ENCODE results near the gene ACSL5. TPM values are rescaled to one million over a fixed set of nuclear protein-coding genes. Genes with fewer than 3 reads are reported as not detected.

Gene ACSL5
- total and polyA plus RNA-seq, 2 experiments from 2014 or later, result not detected

DNA sequence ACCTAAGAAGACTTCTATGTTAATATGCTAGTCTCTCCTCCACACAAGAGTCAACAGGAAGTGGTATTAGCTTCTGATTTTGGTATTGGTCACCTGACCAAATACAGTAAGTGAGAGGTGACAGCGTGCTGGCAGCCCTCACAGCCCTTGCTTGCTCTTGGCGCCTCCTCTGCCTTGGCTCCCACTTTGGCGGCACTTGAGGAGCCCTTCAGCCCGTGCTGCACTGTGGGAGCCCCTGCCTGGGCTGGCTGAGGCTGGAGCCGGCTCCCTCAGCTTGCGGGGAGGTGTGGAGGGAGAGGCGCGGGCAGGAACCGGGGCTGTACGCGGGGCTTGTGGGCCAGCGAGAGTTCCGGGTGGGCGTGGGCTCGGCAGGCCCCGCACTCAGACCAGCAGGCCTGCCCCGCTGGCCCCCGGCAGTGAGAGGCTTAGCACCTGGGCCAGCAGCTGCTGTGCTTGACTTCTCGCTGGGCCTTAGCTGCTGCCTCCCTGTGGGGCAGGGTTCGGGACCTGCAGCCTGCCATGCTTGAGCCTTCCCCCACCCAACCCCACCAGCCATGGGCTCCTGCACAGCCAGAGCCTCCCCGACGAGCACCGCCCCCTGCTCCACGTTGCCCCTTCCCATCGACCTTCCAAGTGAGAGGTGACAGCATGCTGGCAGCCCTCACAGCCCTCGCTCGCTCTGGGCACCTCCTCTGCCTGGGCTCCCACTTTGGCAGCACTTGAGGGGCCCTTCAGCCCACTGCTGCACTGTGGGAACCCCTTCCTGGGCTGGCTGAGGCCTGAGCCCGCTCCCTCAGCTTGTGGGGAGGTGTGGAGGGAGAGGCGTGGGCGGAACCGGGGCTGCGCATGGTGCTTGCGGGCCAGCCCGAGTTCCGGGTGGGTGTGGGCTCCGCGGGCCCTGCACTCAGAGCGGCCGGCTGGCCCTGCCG, 4.2 kb upstream of the ACSL5 start:
- Mint-ChIP-seq H3K27ac (no peak overlapping the region), H3K4me1 (peaks cover under 1% of the 10 kb centered on the region; the same call in 1 of the 3 replicates), H3K4me3 (no peak overlapping the region), H3K9me3 (peaks cover 14% of the 10 kb centered on the region), H3K36me3 (ENCODE audit: low read depth) (peaks cover 3% of the 10 kb centered on the region; the same call in 1 of the 3 replicates), H3K27me3 (ENCODE audit: insufficient read depth, low read depth, poor library complexity) (no peaks in the 10 kb centered on the region)
- no peak overlapping the region for H3K4me2 ChIP-seq
- TF ChIP-seq POLR2AphosphoS5 (IDR thresholded peaks at IDR 0.05; ENCODE audit: low read depth), result no peak
- no peak for TF ChIP-seq EZH2 (IDR thresholded peaks at IDR 0.05; ENCODE audit: low read depth, unreplicated experiment)
- TF ChIP-seq, protein P1, sequence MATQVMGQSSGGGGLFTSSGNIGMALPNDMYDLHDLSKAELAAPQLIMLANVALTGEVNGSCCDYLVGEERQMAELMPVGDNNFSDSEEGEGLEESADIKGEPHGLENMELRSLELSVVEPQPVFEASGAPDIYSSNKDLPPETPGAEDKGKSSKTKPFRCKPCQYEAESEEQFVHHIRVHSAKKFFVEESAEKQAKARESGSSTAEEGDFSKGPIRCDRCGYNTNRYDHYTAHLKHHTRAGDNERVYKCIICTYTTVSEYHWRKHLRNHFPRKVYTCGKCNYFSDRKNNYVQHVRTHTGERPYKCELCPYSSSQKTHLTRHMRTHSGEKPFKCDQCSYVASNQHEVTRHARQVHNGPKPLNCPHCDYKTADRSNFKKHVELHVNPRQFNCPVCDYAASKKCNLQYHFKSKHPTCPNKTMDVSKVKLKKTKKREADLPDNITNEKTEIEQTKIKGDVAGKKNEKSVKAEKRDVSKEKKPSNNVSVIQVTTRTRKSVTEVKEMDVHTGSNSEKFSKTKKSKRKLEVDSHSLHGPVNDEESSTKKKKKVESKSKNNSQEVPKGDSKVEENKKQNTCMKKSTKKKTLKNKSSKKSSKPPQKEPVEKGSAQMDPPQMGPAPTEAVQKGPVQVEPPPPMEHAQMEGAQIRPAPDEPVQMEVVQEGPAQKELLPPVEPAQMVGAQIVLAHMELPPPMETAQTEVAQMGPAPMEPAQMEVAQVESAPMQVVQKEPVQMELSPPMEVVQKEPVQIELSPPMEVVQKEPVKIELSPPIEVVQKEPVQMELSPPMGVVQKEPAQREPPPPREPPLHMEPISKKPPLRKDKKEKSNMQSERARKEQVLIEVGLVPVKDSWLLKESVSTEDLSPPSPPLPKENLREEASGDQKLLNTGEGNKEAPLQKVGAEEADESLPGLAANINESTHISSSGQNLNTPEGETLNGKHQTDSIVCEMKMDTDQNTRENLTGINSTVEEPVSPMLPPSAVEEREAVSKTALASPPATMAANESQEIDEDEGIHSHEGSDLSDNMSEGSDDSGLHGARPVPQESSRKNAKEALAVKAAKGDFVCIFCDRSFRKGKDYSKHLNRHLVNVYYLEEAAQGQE (IDR thresholded peaks at IDR 0.05; ENCODE audit: unreplicated experiment), result no peak
- no peak for TF ChIP-seq ZNF331 (CRISPR knock-in tag; IDR thresholded peaks at IDR 0.05; ENCODE audit: low read depth)
- H3F3A ChIP-seq (replicated peaks; ENCODE audit: low read depth), result no peaks in the 10 kb centered on the region
- DNase-seq (ENCODE audit: low spot score) (no peak), ATAC-seq (no peak)
- no peaks in the 10 kb centered on the region for H3K4me1 ChIP-seq (ENCODE audit: insufficient read depth)
- no peaks in the 10 kb centered on the region for H3K9me2 ChIP-seq (ENCODE audit: insufficient read depth)
- no peak overlapping the region for H3K27ac ChIP-seq (ENCODE audit: low read depth)
- H3K79me2 ChIP-seq (replicated peaks; ENCODE audit: insufficient read depth), result no peaks in the 10 kb centered on the region
- no peaks in the 10 kb centered on the region for H3K36me3 ChIP-seq (ENCODE audit: insufficient read depth)
- H4K20me1 ChIP-seq (replicated peaks; ENCODE audit: insufficient read depth), result no peaks in the 10 kb centered on the region
- H3K27me3 ChIP-seq (ENCODE audit: insufficient read depth), result no peaks in the 10 kb centered on the region
- H3K4me3 ChIP-seq, result no peak overlapping the region
- no peak overlapping the region for H2AFZ ChIP-seq

DNA sequence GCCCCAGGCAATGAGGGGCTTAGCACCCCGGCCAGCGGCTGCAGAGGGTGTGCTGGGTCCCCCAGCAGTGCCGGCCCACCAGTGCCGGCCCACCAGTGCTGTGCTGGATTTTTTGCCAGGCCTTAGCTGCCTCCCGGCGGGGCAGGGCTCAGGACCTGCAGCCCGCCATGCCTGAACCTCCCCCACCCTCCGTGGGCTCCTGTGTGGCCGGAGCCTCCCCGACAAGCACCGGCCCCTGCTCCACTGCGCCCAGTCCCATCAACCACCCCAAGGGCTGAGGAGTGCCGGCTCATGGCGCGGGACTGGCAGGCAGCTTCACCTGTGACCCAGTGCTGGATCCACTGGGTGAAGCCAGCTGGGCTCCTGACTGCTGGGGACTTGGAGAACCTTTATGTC, 3.5 kb upstream of the ACSL5 start:
- DNase-seq (ENCODE audit: low spot score), result no peak
- Mint-ChIP-seq H3K36me3 (ENCODE audit: low read depth) (peaks cover 3% of the 10 kb centered on the region; the same call in 1 of the 3 replicates), H3K9me3 (peaks cover 14% of the 10 kb centered on the region), H3K4me3 (no peak overlapping the region), H3K27me3 (ENCODE audit: insufficient read depth, low read depth, poor library complexity) (peaks cover 1% of the 10 kb centered on the region), H3K4me1 (peaks cover 7% of the 10 kb centered on the region), H3K27ac (no peak overlapping the region)
- Histone ChIP-seq H3K27me3 (ENCODE audit: insufficient read depth) (no peaks in the 10 kb centered on the region), H3K4me1 (ENCODE audit: insufficient read depth) (no peaks in the 10 kb centered on the region), H2AFZ (no peak overlapping the region), H3K4me2 (no peak overlapping the region), H4K20me1 (replicated peaks; ENCODE audit: insufficient read depth) (no peaks in the 10 kb centered on the region), H3K4me3 (no peak overlapping the region), H3K79me2 (replicated peaks; ENCODE audit: insufficient read depth) (no peaks in the 10 kb centered on the region), H3K27ac (ENCODE audit: low read depth) (no peak overlapping the region), H3K36me3 (ENCODE audit: insufficient read depth) (no peaks in the 10 kb centered on the region), H3K9me2 (ENCODE audit: insufficient read depth) (no peaks in the 10 kb centered on the region), H3F3A (replicated peaks; ENCODE audit: low read depth) (no peaks in the 10 kb centered on the region)
- ATAC-seq, result no peak
- TF ChIP-seq JUNB (IDR thresholded peaks at IDR 0.05; ENCODE audit: unreplicated experiment) (no peak), NANOG (IDR thresholded peaks at IDR 0.05; ENCODE audit: borderline replicate concordance) (no peak), EZH2phosphoT487 (IDR thresholded peaks at IDR 0.05; ENCODE audit: unreplicated experiment) (no peak), CREB1 (CRISPR knock-in tag; IDR thresholded peaks at IDR 0.05; ENCODE audit: low read depth) (no peak), ZNF114 (CRISPR knock-in tag; IDR thresholded peaks at IDR 0.05) (no peak), STAT1 (IDR thresholded peaks at IDR 0.05; ENCODE audit: unreplicated experiment) (no peak), EZH2 (IDR thresholded peaks at IDR 0.05; ENCODE audit: low read depth, unreplicated experiment) (no peak), ZNF331 (CRISPR knock-in tag; IDR thresholded peaks at IDR 0.05; ENCODE audit: low read depth) (no peak), POLR2AphosphoS5 (IDR thresholded peaks at IDR 0.05; ENCODE audit: low read depth) (no peak)
- TF ChIP-seq, protein P2, sequence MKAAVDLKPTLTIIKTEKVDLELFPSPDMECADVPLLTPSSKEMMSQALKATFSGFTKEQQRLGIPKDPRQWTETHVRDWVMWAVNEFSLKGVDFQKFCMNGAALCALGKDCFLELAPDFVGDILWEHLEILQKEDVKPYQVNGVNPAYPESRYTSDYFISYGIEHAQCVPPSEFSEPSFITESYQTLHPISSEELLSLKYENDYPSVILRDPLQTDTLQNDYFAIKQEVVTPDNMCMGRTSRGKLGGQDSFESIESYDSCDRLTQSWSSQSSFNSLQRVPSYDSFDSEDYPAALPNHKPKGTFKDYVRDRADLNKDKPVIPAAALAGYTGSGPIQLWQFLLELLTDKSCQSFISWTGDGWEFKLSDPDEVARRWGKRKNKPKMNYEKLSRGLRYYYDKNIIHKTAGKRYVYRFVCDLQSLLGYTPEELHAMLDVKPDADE (IDR thresholded peaks at IDR 0.05), result no peak
- TF ChIP-seq, protein P3, sequence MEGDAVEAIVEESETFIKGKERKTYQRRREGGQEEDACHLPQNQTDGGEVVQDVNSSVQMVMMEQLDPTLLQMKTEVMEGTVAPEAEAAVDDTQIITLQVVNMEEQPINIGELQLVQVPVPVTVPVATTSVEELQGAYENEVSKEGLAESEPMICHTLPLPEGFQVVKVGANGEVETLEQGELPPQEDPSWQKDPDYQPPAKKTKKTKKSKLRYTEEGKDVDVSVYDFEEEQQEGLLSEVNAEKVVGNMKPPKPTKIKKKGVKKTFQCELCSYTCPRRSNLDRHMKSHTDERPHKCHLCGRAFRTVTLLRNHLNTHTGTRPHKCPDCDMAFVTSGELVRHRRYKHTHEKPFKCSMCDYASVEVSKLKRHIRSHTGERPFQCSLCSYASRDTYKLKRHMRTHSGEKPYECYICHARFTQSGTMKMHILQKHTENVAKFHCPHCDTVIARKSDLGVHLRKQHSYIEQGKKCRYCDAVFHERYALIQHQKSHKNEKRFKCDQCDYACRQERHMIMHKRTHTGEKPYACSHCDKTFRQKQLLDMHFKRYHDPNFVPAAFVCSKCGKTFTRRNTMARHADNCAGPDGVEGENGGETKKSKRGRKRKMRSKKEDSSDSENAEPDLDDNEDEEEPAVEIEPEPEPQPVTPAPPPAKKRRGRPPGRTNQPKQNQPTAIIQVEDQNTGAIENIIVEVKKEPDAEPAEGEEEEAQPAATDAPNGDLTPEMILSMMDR (conservative IDR thresholded peaks at IDR 0.05; ENCODE audit: low read depth in 2 of 2), result no peak

All from GM23338 (cell line).